ENCODE measurements around the gene ZMYND19.
A peak's percentile ranks its signal among the peaks of the same experiment; 100 is the strongest.

The ZMYND19 gene

DNA sequence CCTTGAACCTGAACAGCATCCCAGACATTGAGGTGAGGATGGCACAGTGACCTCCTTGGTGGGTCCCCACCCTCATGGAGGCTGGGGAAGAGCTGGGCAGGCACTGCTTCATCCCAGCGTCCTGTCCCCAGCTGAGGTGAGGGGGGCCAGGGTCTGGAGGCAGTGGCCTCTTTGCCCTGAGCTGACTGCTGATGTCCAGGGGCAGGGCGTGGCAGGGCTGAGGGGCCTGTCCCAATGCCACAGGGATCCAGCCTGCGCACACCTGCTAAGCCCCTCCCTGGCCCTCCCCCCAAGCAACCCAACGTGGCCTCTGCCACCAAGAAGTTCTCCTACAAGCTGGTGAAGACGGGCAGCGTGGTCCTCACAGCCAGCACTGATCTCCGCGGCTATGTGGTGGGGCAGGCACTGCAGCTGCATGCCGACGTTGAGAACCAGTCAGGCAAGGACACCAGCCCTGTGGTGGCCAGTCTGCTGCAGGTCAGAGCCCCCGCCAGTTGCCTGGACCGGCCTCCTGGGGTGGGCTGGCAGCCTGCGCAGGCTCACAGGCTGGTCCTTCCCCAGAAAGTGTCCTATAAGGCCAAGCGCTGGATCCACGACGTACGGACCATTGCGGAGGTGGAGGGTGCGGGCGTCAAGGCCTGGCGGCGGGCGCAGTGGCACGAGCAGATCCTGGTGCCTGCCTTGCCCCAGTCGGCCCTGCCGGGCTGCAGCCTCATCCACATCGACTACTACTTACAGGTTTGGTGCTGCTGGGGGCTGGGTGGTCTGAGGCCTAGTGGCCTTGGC, 23.6 kb upstream of the ZMYND19 start:
- no peak overlapping the region for H3K27ac ChIP-seq (ENCODE audit: low read depth, low read length)
- H3K4me1 ChIP-seq (ENCODE audit: control insufficient read depth, insufficient read depth, low read length, unreplicated experiment) = peaks cover 29% of the 10 kb centered on the region
- H3K4me3 ChIP-seq (ENCODE audit: low read depth, low read length) = no peak overlapping the region
- H3K36me3 ChIP-seq (ENCODE audit: insufficient read depth, low read length) = 0 out of 2 replicates have a peak, but pooled peaks cover 7% of the 10 kb centered on the region
- peaks cover 20% of the 10 kb centered on the region for H3K79me2 ChIP-seq (ENCODE audit: control insufficient read depth, insufficient read depth, low read length, unreplicated experiment)
- H3K27me3 ChIP-seq (ENCODE audit: insufficient read depth, low read length) = no peaks in the 10 kb centered on the region
- H2AFZ ChIP-seq (ENCODE audit: low read length, unreplicated experiment) = no peak overlapping the region

DNA sequence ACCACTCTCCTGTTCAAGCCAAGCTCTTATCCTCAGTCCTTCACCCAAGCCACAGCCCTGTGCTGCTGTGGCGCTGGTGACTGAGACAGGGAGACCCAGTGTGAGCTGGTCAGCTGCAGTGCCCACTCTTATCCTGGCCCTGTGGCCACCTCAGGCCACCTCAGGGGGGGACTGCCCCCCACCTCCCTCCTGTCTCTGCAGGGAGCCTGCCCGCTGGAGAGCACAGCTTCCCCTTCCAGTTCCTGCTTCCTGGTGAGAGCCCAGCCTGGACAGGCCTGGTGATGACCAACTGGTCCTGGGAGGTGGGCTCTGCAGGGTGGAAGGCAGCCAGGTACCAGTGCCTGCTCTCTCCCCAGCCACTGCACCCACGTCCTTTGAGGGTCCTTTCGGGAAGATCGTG, 22.9 kb upstream of the ZMYND19 start:
- Histone ChIP-seq H2AFZ (ENCODE audit: low read length, unreplicated experiment) (no peak overlapping the region), H3K27me3 (ENCODE audit: insufficient read depth, low read length) (no peaks in the 10 kb centered on the region), H3K36me3 (ENCODE audit: insufficient read depth, low read length) (0 out of 2 replicates have a peak, but pooled peaks cover 7% of the 10 kb centered on the region), H3K4me1 (ENCODE audit: control insufficient read depth, insufficient read depth, low read length, unreplicated experiment) (peaks cover 29% of the 10 kb centered on the region), H3K27ac (ENCODE audit: low read depth, low read length) (peak overlapping the region; percentile 71), H3K4me3 (ENCODE audit: low read depth, low read length) (no peak overlapping the region), H3K79me2 (ENCODE audit: control insufficient read depth, insufficient read depth, low read length, unreplicated experiment) (peaks cover 19% of the 10 kb centered on the region)

DNA sequence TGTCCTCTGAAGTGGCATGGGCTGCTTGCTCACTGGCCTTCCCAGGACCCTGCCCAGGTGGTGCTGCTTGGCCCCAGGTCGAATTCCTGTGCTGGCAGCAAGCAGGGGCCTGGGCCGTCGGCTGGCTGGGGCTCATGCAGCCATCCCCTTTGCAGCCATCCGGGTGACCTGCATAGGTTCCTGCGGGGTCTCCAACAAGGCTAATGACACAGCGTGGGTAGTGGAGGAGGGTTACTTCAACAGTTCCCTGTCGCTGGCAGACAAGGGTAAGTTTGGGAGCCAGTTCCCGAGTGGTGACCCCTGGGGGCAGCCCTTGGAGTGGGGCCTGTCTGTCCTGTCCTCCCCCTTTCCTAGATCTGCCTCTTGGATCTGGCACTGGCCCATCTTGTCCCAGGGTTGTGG, 22.4 kb upstream of the ZMYND19 start:
- no peak overlapping the region for H2AFZ ChIP-seq (ENCODE audit: low read length, unreplicated experiment)
- 0 out of 2 replicates have a peak, but pooled peaks cover 7% of the 10 kb centered on the region for H3K36me3 ChIP-seq (ENCODE audit: insufficient read depth, low read length)
- H3K4me1 ChIP-seq (ENCODE audit: control insufficient read depth, insufficient read depth, low read length, unreplicated experiment) = peaks cover 28% of the 10 kb centered on the region
- peaks cover 14% of the 10 kb centered on the region for H3K79me2 ChIP-seq (ENCODE audit: control insufficient read depth, insufficient read depth, low read length, unreplicated experiment)
- peak overlapping the region; percentile 71 for H3K27ac ChIP-seq (ENCODE audit: low read depth, low read length)
- no peak overlapping the region for H3K4me3 ChIP-seq (ENCODE audit: low read depth, low read length)
- no peaks in the 10 kb centered on the region for H3K27me3 ChIP-seq (ENCODE audit: insufficient read depth, low read length)

DNA sequence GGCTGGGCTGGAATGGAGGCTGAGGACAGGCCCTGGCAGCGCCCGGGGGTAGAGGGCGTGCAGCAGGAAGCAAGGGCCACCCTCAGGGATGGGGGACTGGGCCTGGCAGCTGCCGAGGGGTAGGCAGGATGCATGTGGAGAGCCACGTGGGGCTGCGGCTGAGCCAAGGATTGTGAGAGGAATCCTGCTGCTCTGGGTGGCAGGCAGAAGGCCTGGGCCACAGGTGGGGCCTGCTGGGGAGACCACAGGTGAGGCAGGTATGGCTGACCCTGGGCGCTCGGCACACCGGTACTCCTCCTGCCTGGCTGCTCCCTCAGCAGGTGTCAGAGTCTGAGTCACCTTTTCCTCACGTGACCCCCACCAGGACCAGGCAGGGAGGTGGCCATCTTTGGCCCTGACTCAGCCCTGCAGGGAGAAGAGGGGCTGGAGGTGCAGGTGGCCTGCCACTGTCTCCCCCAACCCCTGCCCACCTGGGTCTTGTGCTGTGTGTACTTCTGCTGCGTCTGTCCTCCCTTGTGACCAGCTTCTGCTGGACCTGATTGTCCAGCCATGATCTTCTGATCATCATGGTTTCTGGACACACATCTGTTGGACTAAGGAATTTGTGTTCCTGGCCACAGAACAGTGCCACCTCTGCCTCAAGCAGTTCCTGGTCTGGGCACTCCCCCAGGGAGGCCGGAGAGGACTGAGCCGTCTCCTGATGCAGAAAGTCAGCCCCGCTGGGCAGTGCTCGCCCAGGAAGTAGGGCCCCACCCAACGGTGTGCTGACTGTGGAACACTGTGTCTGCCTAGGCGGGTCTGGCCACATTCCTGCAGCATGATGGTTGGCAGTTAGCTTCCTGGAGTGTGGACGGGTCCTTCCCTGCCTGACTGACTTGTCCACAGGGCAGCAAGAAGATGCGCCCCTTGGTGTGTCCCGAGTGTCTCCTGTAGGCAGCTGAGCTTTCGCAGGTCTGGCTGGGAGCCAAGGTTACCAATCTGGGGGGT, 21.6 kb upstream of the ZMYND19 start:
- H3K4me3 ChIP-seq (ENCODE audit: low read depth, low read length) = peak overlapping the region; percentile 12
- peak overlapping the region; percentile 71 for H3K27ac ChIP-seq (ENCODE audit: low read depth, low read length)
- H3K4me1 ChIP-seq (ENCODE audit: control insufficient read depth, insufficient read depth, low read length, unreplicated experiment) = peaks cover 28% of the 10 kb centered on the region

DNA sequence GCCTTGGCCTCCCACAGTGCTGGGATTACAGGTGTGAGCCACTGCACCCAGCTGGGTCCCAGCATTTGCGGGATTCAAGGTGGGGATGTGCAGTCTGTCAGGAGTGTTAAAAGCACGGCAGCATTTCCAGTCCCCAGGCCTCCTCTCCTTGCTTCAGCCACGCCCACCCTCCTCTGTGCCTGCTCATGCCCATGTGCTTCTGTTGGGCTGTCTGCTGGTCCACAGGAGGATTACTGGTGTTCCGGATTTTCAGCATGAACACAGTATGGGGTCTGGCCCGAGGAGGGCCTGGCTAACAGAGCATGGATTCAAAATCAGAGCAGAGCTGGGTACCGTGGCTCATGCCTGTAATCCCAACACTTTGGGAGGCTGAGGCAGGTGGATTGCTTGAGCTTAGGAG, 20.6 kb upstream of the ZMYND19 start:
- H3K27ac ChIP-seq (ENCODE audit: low read depth, low read length) = no peak overlapping the region

More for the DNA sequence above, 21.6 kb upstream of the ZMYND19 start:
- H3K79me2 ChIP-seq (ENCODE audit: control insufficient read depth, insufficient read depth, low read length, unreplicated experiment) = peaks cover 8% of the 10 kb centered on the region
- H2AFZ ChIP-seq (ENCODE audit: low read length, unreplicated experiment) = no peak overlapping the region
- no peaks in the 10 kb centered on the region for H3K27me3 ChIP-seq (ENCODE audit: insufficient read depth, low read length)
- H3K36me3 ChIP-seq (ENCODE audit: insufficient read depth, low read length) = 0 out of 2 replicates have a peak, but pooled peaks cover 7% of the 10 kb centered on the region

DNA sequence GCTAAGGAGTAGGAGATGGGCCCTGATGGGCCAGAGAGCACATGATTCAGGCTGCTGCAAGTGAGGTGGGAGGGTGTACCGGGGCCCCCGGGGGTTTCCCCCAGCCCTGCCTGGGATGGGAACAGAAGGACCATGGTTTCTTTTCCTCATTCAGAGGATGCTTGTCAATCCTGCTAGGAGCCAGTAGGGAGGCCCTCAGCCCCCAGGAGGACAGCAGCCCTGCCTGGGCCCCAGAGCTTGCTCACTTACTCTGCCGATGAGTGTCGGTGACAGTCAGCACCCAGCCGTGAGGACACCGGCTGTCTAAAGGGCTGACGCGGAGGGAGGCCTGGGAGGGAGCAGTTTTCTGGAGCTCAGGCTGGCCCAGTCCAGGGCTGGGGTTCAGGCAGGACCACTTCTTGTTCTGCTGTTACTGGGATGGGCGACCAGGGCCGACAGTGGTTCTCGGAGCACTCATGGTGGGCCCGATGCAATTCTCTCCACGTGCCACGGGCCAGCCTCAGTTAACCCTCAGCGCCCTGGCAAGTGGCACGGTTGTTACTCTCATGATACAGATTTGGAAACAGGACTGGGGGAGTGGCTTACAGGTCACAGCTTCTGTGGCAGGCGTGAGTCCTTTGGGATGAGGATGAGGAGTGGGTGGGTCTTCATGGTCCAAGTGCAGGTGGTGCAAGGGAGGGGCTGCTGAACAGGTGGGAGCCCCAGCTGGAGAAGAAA, 17.0 kb upstream of the ZMYND19 start:
- Histone ChIP-seq H3K27ac (ENCODE audit: low read depth, low read length) (no peak overlapping the region), H3K27me3 (ENCODE audit: insufficient read depth, low read length) (no peaks in the 10 kb centered on the region), H3K36me3 (ENCODE audit: insufficient read depth, low read length) (no peaks in the 10 kb centered on the region), H2AFZ (ENCODE audit: low read length, unreplicated experiment) (no peak overlapping the region), H3K4me1 (ENCODE audit: control insufficient read depth, insufficient read depth, low read length, unreplicated experiment) (peaks cover 22% of the 10 kb centered on the region), H3K79me2 (ENCODE audit: control insufficient read depth, insufficient read depth, low read length, unreplicated experiment) (peaks cover 5% of the 10 kb centered on the region), H3K4me3 (ENCODE audit: low read depth, low read length) (0 out of 2 replicates have a peak overlapping the region, but pooled peaks have one; percentile 24)

More for the DNA sequence above, 20.6 kb upstream of the ZMYND19 start:
- peaks cover 5% of the 10 kb centered on the region for H3K79me2 ChIP-seq (ENCODE audit: control insufficient read depth, insufficient read depth, low read length, unreplicated experiment)
- no peak overlapping the region for H2AFZ ChIP-seq (ENCODE audit: low read length, unreplicated experiment)
- no peak overlapping the region for H3K4me3 ChIP-seq (ENCODE audit: low read depth, low read length)
- 0 out of 2 replicates have a peak, but pooled peaks cover 3% of the 10 kb centered on the region for H3K36me3 ChIP-seq (ENCODE audit: insufficient read depth, low read length)
- H3K4me1 ChIP-seq (ENCODE audit: control insufficient read depth, insufficient read depth, low read length, unreplicated experiment) = peaks cover 33% of the 10 kb centered on the region
- H3K27me3 ChIP-seq (ENCODE audit: insufficient read depth, low read length) = no peaks in the 10 kb centered on the region

DNA sequence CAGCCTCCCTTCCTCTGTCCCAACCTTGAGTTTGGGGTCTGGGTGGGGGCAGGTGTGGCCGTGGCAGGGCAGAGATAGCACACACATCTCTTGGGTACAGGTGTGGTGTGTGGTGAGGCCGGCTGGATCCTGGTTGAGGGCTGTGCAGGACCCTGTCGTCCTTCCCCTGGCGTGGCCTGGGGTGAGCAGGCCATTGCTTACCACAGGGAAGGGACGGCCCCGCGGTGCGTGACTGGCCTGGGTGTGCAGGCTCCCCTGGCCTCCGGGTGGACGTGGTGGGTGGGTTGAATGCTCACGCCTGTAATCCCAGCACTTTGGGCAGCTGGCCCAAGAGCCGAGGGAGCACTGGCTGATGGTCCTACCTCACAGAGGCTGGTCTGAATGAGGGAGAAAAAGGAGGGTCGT, 16.4 kb upstream of the ZMYND19 start:
- Histone ChIP-seq H3K27ac (ENCODE audit: low read depth, low read length) (no peak overlapping the region), H3K4me3 (ENCODE audit: low read depth, low read length) (peak overlapping the region; percentile 98), H3K27me3 (ENCODE audit: insufficient read depth, low read length) (no peaks in the 10 kb centered on the region), H3K79me2 (ENCODE audit: control insufficient read depth, insufficient read depth, low read length, unreplicated experiment) (peaks cover 5% of the 10 kb centered on the region), H3K4me1 (ENCODE audit: control insufficient read depth, insufficient read depth, low read length, unreplicated experiment) (peaks cover 17% of the 10 kb centered on the region), H3K36me3 (ENCODE audit: insufficient read depth, low read length) (no peaks in the 10 kb centered on the region), H2AFZ (ENCODE audit: low read length, unreplicated experiment) (no peak overlapping the region)

DNA sequence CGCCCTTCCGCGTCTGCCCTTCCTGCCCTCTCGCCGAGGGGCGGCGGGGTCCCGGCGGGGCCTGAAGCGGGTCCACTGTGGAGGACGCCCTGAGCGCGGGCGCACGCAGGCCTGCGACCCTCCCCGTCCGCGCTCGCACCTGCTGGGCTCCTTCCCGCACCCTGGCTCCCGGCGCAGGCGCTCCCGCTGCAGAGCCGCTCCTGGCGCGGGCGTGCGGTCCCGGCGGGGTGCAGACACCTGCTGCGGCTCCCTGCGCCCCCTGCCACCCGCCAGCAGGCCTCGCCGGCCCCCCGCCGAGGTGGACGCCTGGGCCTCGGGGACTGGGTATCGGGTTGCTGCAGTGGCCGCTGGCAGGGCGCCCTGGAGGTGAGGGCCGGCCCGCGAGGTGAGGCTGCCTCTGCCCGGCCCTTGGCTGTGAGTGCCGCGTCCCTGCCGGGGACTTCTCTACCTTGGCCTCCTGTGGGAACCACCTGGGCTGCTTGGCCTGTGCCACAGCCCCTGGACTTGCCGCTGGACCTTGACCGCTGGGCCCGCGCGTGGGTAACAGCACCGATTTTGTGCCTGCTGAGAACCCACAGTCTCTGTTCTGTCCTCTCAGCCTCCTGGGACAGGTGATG, 15.8 kb upstream of the ZMYND19 start:
- Histone ChIP-seq H3K27me3 (ENCODE audit: insufficient read depth, low read length) (no peaks in the 10 kb centered on the region), H3K79me2 (ENCODE audit: control insufficient read depth, insufficient read depth, low read length, unreplicated experiment) (peaks cover 5% of the 10 kb centered on the region), H3K4me1 (ENCODE audit: control insufficient read depth, insufficient read depth, low read length, unreplicated experiment) (peaks cover 11% of the 10 kb centered on the region), H3K4me3 (ENCODE audit: low read depth, low read length) (peak overlapping the region; percentile 98), H3K36me3 (ENCODE audit: insufficient read depth, low read length) (no peaks in the 10 kb centered on the region), H3K27ac (ENCODE audit: low read depth, low read length) (no peak overlapping the region), H2AFZ (ENCODE audit: low read length, unreplicated experiment) (peak overlapping the region; percentile 89)

DNA sequence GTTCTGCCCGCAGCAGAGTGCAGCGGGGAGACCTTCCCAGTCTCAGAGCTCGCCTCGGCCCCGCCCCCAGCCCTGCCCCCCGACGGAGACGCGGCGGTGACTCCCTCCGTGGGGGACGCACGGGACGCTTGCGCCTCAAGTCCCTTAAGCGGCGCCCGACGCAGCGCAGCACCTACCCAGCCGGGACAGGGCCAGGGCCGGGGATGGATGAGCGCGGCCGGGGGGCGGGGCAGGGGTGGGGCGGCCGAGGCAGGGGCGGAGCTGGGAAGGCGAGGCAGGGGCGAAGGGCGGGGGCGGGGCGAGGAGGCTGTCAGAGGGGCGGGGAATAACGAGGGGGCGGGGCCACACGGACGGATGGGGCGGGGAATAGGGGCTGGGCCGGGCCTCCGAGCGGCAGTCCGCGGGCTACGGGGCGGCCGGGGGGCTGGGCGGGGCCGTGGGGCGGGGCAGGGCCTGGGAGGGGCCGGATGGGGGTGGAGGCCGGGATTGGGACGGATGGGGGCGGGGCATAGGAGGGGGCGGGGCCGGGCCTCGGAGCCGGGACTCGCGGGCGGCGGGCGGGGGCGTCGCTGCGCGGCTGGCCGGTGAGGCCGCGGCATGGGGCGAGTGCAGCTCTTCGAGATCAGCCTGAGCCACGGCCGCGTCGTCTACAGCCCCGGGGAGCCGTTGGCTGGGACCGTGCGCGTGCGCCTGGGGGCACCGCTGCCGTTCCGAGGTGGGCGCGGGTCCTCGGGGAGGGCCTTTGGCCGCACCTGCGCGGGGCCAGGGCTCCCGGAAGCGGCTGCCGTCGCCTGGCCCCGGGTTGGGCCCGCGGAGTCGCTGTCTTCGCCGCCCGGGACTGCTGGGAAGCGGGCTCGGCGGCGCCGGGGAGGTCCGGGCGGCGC, 15.1 kb upstream of the ZMYND19 start, which contains the start of gene ARRDC1:
Gene ARRDC1 (plus strand): TSS at position 566 of the 884 bp plus-strand sequence. CDS start 32 bp downstream, at position 598.
- H3K4me1 ChIP-seq (ENCODE audit: control insufficient read depth, insufficient read depth, low read length, unreplicated experiment) = peaks cover 11% of the 10 kb centered on the region
- H3K27ac ChIP-seq (ENCODE audit: low read depth, low read length) = no peak within 1 kb of the TSS
- peak within 1 kb of the TSS; percentile 98 for H3K4me3 ChIP-seq (ENCODE audit: low read depth, low read length)
- peaks cover 5% of the 10 kb centered on the region for H3K79me2 ChIP-seq (ENCODE audit: control insufficient read depth, insufficient read depth, low read length, unreplicated experiment)
- H3K36me3 ChIP-seq (ENCODE audit: insufficient read depth, low read length) = no peaks in the 10 kb centered on the region
- peak within 1 kb of the TSS; percentile 89 for H2AFZ ChIP-seq (ENCODE audit: low read length, unreplicated experiment)
- no peaks in the 10 kb centered on the region for H3K27me3 ChIP-seq (ENCODE audit: insufficient read depth, low read length)

Data from ACC112 (cell line).